ENCODE measurements around the gene ERC1.

The ERC1 gene

DNA sequence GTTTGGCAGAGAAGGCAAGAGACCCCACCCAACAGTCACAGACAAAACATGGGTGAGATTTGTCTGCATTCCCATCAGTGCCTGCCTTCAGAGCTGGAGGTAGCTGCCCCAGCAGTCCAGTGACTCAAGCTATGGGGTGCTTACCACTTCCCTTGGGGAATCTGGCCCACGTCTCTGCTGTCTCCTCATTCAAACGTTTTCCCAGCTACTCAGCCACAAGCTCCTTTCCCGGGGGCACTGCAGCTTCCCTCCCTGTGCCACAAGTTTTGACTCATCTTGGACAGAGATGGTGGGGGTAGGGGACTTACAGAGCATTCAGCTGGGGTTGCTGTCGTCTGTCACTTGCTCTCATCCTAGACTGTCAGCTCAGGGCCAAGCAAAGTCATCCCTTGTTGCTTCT, 536.8 kb downstream of the ERC1 start:
- TF ChIP-seq, protein P1, sequence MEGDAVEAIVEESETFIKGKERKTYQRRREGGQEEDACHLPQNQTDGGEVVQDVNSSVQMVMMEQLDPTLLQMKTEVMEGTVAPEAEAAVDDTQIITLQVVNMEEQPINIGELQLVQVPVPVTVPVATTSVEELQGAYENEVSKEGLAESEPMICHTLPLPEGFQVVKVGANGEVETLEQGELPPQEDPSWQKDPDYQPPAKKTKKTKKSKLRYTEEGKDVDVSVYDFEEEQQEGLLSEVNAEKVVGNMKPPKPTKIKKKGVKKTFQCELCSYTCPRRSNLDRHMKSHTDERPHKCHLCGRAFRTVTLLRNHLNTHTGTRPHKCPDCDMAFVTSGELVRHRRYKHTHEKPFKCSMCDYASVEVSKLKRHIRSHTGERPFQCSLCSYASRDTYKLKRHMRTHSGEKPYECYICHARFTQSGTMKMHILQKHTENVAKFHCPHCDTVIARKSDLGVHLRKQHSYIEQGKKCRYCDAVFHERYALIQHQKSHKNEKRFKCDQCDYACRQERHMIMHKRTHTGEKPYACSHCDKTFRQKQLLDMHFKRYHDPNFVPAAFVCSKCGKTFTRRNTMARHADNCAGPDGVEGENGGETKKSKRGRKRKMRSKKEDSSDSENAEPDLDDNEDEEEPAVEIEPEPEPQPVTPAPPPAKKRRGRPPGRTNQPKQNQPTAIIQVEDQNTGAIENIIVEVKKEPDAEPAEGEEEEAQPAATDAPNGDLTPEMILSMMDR (IDR thresholded peaks at IDR 0.05; ENCODE audit: low read depth, low read length), result no peak
- H3K4me3 ChIP-seq (ENCODE audit: low read depth, low read length), result no peak overlapping the region

DNA sequence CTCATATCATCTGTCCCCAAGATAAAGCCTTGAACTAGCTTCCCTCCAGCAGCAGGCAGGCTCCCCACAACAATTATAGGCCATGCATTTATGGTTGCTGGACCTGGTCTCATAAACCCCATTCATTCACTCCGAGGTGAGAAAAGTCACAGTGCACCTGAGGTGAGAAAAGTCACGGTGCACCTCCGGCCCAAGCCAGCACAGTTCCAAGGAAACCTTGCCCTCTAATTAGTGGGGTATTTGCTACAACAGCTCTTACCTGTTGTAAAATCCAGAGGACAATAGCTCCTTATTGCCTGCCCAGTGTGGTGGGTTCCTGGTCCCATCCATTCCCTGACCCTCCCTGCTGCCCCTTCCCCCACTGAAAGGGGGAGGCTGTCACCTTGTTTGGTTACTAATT, 537.8 kb downstream of the ERC1 start:
- TF ChIP-seq, protein P1 (IDR thresholded peaks at IDR 0.05; ENCODE audit: low read depth, low read length), result no peak
- H3K4me3 ChIP-seq (ENCODE audit: low read depth, low read length), result no peak overlapping the region

DNA sequence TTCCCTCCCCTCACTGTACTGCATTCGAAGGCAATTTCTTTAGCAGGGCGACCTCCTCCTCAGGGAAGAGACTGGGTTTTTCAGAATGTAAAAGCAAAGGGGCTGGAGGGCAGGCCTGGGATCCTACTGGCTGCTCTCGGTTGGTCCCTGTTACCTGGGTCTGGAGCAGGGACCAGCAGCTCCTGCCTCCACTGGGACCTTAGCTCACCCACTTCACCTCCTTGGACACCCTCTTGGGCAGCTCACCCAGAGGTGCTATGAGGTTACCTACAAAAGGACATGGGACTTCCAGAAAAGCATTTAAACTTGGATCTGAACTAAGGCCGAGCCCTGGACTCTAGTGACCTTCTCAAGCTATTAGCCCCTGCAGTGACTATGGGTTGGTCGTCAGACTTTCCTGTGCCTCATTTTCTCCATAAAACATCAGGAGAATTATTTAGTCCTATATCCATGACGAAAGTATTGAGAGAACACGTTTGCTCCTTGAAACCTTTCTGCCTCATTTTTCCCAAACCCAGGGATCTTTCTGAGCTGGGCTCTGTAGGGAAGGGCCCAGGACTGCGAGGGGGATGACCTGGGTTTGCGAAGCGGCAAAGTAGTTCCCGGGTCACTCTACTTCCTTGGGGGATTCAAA, 538.3 kb downstream of the ERC1 start:
- TF ChIP-seq, protein P1 (IDR thresholded peaks at IDR 0.05; ENCODE audit: low read depth, low read length), result no peak
- H3K4me3 ChIP-seq (ENCODE audit: low read depth, low read length), result peak overlapping the region; percentile 61

GRCh38 chr12:1529862-1530591, 539.0 kb downstream of the ERC1 start:
- peak overlapping the region; percentile 61 for H3K4me3 ChIP-seq (ENCODE audit: low read depth, low read length)

DNA sequence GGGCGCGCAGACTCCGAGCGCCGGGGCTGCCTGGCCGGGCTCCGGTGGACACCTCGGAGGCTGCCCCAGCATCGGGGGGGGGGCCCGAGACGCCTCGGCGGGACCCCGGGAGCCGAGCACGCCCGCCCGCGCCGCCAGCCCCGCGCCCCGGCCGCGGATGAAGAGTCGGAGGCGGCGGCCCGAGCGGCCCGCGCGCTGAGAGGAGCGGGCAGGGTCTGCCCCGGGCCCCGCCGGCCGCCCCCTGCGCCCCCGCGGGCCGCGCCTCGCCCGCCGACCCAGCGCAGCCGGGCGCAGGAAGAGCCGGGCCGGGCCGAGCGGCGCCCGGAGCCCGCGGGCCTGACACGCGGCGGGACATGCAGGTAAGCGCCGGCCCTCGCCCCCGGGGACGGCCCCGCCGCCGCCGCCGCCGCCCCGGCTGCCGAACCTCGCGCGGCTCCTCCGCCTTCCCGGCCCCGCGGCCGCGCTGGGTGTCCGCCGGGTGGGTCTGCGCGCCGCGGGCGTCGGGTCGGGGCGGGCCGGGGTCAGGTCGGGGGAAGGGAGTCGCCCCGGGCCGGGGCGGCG, 539.6 kb downstream of the ERC1 start:
- TF ChIP-seq, protein P1 (IDR thresholded peaks at IDR 0.05; ENCODE audit: low read depth, low read length), result no peak
- peak overlapping the region; percentile 82 for H3K4me3 ChIP-seq (ENCODE audit: low read depth, low read length)

More at GRCh38 chr12:1529862-1530591, 539.0 kb downstream of the ERC1 start:
- TF ChIP-seq, protein P1 (IDR thresholded peaks at IDR 0.05; ENCODE audit: low read depth, low read length), result no peak

DNA sequence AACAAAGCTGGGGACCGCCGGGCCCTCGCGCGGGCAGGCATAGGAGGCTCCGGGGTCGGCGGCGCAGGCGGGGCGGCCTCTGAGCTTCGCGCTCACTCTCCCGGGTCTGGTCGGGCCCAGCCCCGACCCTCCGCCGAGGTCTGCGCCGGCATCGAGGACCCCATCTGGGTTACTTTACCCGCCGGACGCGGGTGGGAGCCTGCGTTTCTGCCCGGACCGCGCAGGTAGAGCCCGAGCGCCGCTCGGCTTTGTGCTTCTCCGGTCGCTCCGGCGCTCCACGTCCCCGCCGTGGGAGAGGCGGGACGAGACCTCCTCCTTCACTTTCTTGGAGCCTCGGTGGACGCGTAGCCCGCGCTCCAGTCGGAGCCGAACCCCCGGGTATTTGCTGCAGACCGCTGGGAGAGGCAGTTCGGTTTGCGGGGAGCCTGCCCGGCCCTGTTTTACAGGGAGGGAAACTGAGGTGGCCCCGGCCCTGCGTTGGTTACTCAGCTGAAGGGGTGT, 540.2 kb downstream of the ERC1 start:
- H3K4me3 ChIP-seq (ENCODE audit: low read depth, low read length), result peak overlapping the region; percentile 82
- TF ChIP-seq, protein P1 (IDR thresholded peaks at IDR 0.05; ENCODE audit: low read depth, low read length), result no peak
